ENCODE results near the gene C4orf50.

The C4orf50 gene

DNA sequence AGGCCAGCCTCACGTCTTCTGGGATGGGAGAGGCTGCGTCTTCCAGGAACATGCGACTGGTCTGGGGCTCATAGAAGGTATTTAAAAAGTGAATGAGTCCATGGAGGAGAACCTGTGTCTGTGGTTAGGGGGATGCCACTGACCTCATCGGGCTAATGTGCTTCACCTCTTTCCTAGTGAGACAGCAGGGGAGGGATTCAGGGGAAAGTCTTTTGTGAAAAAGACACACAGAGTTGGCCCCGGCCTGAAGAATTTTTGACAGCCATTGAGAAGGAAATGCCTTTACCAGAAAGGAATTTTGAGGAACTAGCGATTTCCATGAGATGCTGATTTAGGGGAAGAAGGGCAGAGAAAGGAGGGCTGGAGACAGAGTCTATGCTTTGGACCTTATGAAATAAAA is 11.0 kb upstream of the C4orf50 start:
- 64 to 65% methylated on average over 3 to 5 of the region's 6 CpGs for WGBS, 2 experiments (ENCODE audit: insufficient coverage in 2 of 2)
- Histone ChIP-seq H3K36me3 (ENCODE audit: control insufficient read depth, insufficient read depth, low read length) (no peaks in the 10 kb centered on the region), H3K4me3 (ENCODE audit: extremely low read depth, insufficient read depth, low read length, poor library complexity, severe bottlenecking) (no peak overlapping the region), H3K4me1 (ENCODE audit: control insufficient read depth, insufficient read depth, low read length, poor library complexity, severe bottlenecking) (peaks cover 8% of the 10 kb centered on the region), H3K9me3 (ENCODE audit: control insufficient read depth, low read length) (no peaks in the 10 kb centered on the region), H3K27ac (ENCODE audit: low read depth, low read length, severe bottlenecking) (no peak overlapping the region)

GRCh38 chr4:6028168-6028567 is 9.9 kb upstream of the C4orf50 start:
- WGBS, 2 experiments (ENCODE audit: insufficient coverage in 2 of 2): 91 to 95% methylated on average over 9 to 10 of the region's 10 CpGs
- no peak overlapping the region for H3K27ac ChIP-seq (ENCODE audit: low read depth, low read length, severe bottlenecking)
- H3K9me3 ChIP-seq (ENCODE audit: control insufficient read depth, low read length): no peaks in the 10 kb centered on the region
- no peaks in the 10 kb centered on the region for H3K36me3 ChIP-seq (ENCODE audit: control insufficient read depth, insufficient read depth, low read length)
- H3K4me1 ChIP-seq (ENCODE audit: control insufficient read depth, insufficient read depth, low read length, poor library complexity, severe bottlenecking): peaks cover 12% of the 10 kb centered on the region
- H3K4me3 ChIP-seq (ENCODE audit: extremely low read depth, insufficient read depth, low read length, poor library complexity, severe bottlenecking): no peak overlapping the region

DNA sequence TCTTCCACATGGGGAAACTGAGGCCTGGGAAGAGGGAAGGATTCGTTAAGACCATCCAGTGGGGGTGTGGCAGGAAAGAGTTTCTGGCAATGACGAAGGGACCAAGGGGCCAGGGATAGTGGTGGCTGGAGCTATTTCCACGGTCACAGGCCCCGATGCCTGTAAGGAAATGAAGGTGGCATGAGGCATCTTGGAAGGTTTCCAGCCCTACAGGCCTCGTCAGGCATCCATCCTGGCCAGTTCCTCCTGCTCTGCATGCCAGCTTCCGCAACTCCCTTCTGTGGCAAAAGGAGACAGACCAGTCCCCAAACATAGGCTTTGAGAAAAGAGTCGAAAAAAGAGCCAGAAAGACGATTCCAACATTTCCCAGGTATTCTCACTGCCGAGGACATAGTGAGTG is 9.2 kb upstream of the C4orf50 start:
- no peak overlapping the region for H3K4me3 ChIP-seq (ENCODE audit: extremely low read depth, insufficient read depth, low read length, poor library complexity, severe bottlenecking)
- H3K4me1 ChIP-seq (ENCODE audit: control insufficient read depth, insufficient read depth, low read length, poor library complexity, severe bottlenecking): peaks cover 12% of the 10 kb centered on the region
- H3K27ac ChIP-seq (ENCODE audit: low read depth, low read length, severe bottlenecking): no peak overlapping the region
- no peaks in the 10 kb centered on the region for H3K9me3 ChIP-seq (ENCODE audit: control insufficient read depth, low read length)
- H3K36me3 ChIP-seq (ENCODE audit: control insufficient read depth, insufficient read depth, low read length): no peaks in the 10 kb centered on the region
- 91 to 93% methylated on average over 8 of the region's 9 CpGs for WGBS, 2 experiments (ENCODE audit: insufficient coverage in 2 of 2)

DNA sequence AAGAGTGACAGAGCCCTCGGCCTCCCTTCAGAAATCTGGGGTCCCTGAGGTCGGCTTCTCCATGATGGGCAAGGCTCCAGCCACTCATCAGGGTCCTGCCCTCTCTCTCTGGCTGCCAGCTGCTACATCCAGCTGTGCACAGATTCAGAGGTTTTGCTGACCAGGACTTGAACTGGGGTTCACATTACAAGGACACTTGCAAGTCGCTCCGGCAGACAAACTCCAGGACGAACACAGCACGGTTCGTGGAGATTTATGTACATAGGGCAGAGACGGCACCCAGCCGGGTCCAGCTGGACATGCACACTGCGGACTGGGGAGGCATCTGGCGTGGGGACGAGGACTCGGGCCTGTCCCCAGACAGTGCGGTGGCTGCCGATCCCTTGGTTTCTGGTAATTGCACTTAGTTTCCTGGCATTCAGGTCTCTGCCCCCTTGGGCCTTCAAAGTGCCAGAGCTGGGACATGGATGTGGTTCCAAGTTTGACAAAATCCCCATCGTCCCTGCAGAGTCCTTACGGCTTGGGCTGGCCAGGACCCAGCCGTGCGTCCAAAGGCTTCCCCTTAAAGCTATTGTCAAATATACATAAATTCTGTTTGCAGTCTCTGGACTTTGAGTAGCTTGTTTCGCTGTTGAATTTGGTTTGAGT is 6.2 kb upstream of the C4orf50 start:
- H3K27ac ChIP-seq (ENCODE audit: low read depth, low read length, severe bottlenecking): no peak overlapping the region
- H3K4me1 ChIP-seq (ENCODE audit: control insufficient read depth, insufficient read depth, low read length, poor library complexity, severe bottlenecking): peaks cover 4% of the 10 kb centered on the region
- no peak overlapping the region for H3K4me3 ChIP-seq (ENCODE audit: extremely low read depth, insufficient read depth, low read length, poor library complexity, severe bottlenecking)
- 87 to 88% methylated on average over 15 to 17 of the region's 20 CpGs for WGBS, 2 experiments (ENCODE audit: insufficient coverage in 2 of 2)
- H3K9me3 ChIP-seq (ENCODE audit: control insufficient read depth, low read length): no peaks in the 10 kb centered on the region
- no peaks in the 10 kb centered on the region for H3K36me3 ChIP-seq (ENCODE audit: control insufficient read depth, insufficient read depth, low read length)

DNA sequence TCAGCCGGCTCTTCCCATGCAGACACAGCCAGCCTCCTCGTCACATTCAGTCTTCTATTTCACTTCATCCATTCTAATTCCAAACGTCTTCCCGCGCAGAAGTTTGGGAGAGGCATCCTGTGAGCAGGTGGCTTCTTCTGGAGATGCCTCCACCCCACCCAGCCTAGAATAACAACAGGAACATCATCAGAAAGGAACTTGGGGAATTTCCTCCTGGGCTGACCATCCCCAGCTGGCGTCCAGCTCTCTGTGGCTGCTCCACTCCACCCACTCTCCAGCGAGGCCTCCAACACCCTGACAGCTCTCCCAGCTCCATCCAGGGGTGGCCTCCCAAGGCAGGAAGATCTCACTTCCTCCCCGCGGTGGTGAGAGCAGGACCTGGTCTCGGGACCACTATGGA is 5.5 kb upstream of the C4orf50 start:
- no peaks in the 10 kb centered on the region for H3K9me3 ChIP-seq (ENCODE audit: control insufficient read depth, low read length)
- H3K4me1 ChIP-seq (ENCODE audit: control insufficient read depth, insufficient read depth, low read length, poor library complexity, severe bottlenecking): peaks cover 4% of the 10 kb centered on the region
- H3K4me3 ChIP-seq (ENCODE audit: extremely low read depth, insufficient read depth, low read length, poor library complexity, severe bottlenecking): no peak overlapping the region
- H3K27ac ChIP-seq (ENCODE audit: low read depth, low read length, severe bottlenecking): no peak overlapping the region
- 92 to 94% methylated on average over 9 to 10 of the region's 10 CpGs for WGBS, 2 experiments (ENCODE audit: insufficient coverage in 2 of 2)
- H3K36me3 ChIP-seq (ENCODE audit: control insufficient read depth, insufficient read depth, low read length): no peaks in the 10 kb centered on the region

DNA sequence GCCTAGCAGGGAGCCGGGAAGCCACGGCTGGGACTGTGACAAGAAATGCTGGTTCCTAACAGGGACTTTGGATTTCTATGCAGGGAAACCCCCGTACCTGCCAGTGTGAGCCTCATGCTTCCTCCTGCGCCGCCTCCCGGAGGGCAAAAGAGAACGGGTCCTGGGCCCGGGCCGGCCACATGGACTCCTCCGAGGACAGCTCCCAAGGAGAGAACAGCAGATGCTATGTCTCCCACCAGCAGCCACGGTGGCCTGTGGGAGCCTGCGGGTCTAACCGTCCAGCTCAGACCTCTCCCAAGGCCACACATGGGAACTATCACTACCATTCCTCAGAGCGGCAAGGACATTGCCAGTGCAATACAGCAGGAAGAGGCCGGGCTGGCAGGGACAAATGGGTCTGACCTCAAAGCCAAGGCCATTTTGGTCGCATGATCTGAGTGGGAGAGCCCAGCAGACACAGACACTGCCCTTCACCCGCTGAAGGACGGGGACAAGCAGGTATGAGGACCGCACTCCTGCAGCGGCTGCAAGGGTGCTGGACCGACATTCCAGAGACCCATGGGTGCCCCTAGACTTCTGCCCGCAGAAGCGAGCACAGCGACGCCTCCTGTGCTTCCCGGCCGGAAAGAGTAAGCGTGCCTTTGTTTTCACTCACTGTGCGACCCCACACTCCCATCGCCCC is 4.5 kb upstream of the C4orf50 start:
- H3K36me3 ChIP-seq (ENCODE audit: control insufficient read depth, insufficient read depth, low read length): no peaks in the 10 kb centered on the region
- H3K9me3 ChIP-seq (ENCODE audit: control insufficient read depth, low read length): no peaks in the 10 kb centered on the region
- no peak overlapping the region for H3K4me3 ChIP-seq (ENCODE audit: extremely low read depth, insufficient read depth, low read length, poor library complexity, severe bottlenecking)
- peaks cover 4% of the 10 kb centered on the region for H3K4me1 ChIP-seq (ENCODE audit: control insufficient read depth, insufficient read depth, low read length, poor library complexity, severe bottlenecking)
- H3K27ac ChIP-seq (ENCODE audit: low read depth, low read length, severe bottlenecking): no peak overlapping the region
- 87 to 89% methylated on average over 30 of the region's 30 CpGs for WGBS, 2 experiments (ENCODE audit: insufficient coverage in 2 of 2)

GRCh38 chr4:6021831-6022606 is 3.8 kb upstream of the C4orf50 start:
- Histone ChIP-seq H3K4me1 (ENCODE audit: control insufficient read depth, insufficient read depth, low read length, poor library complexity, severe bottlenecking) (peaks cover 4% of the 10 kb centered on the region), H3K4me3 (ENCODE audit: extremely low read depth, insufficient read depth, low read length, poor library complexity, severe bottlenecking) (no peak overlapping the region), H3K9me3 (ENCODE audit: control insufficient read depth, low read length) (no peaks in the 10 kb centered on the region), H3K36me3 (ENCODE audit: control insufficient read depth, insufficient read depth, low read length) (no peaks in the 10 kb centered on the region), H3K27ac (ENCODE audit: low read depth, low read length, severe bottlenecking) (no peak overlapping the region)
- 92 to 95% methylated on average over 12 to 16 of the region's 20 CpGs for WGBS, 2 experiments (ENCODE audit: insufficient coverage in 2 of 2)

DNA sequence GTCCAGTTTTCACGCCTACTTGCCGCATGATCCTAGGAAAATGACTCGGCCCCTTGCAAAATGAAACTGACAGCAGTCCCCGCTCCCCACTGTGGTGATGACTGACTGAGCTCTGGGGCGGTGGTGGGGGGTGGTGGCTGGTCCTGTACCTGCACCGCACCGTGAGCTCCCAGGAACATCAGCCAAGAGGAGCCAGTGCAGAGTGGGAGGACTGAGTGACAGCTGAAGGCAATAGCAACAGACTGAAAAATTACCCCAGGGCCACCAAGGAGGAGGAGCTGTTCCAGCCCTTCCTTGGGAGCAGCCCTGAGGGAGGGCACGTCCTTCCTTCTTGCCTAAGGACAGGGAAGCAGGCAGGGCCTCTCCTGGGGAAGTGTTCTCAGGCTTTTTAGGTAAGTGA is 2.4 kb upstream of the C4orf50 start:
- H3K27ac ChIP-seq (ENCODE audit: low read depth, low read length, severe bottlenecking): no peak overlapping the region
- H3K4me3 ChIP-seq (ENCODE audit: extremely low read depth, insufficient read depth, low read length, poor library complexity, severe bottlenecking): no peak overlapping the region
- WGBS, 2 experiments (ENCODE audit: insufficient coverage in 2 of 2): 75 to 79% methylated on average over 5 to 7 of the region's 8 CpGs
- H3K9me3 ChIP-seq (ENCODE audit: control insufficient read depth, low read length): no peaks in the 10 kb centered on the region
- H3K4me1 ChIP-seq (ENCODE audit: control insufficient read depth, insufficient read depth, low read length, poor library complexity, severe bottlenecking): peaks cover 4% of the 10 kb centered on the region
- H3K36me3 ChIP-seq (ENCODE audit: control insufficient read depth, insufficient read depth, low read length): no peaks in the 10 kb centered on the region

- no peak overlapping the region for H3K27ac ChIP-seq (ENCODE audit: low read depth, low read length, severe bottlenecking)
- peaks cover 4% of the 10 kb centered on the region for H3K4me1 ChIP-seq (ENCODE audit: control insufficient read depth, insufficient read depth, low read length, poor library complexity, severe bottlenecking)
- H3K4me3 ChIP-seq (ENCODE audit: extremely low read depth, insufficient read depth, low read length, poor library complexity, severe bottlenecking): no peak overlapping the region
- no peaks in the 10 kb centered on the region for H3K36me3 ChIP-seq (ENCODE audit: control insufficient read depth, insufficient read depth, low read length)
- 44 to 51% methylated on average over 14 to 16 of the region's 22 CpGs for WGBS, 2 experiments (ENCODE audit: insufficient coverage in 2 of 2)
- no peaks in the 10 kb centered on the region for H3K9me3 ChIP-seq (ENCODE audit: control insufficient read depth, low read length)
Observed at GRCh38 chr4:6019316-6020263, 1.4 kb upstream of the C4orf50 start.

DNA sequence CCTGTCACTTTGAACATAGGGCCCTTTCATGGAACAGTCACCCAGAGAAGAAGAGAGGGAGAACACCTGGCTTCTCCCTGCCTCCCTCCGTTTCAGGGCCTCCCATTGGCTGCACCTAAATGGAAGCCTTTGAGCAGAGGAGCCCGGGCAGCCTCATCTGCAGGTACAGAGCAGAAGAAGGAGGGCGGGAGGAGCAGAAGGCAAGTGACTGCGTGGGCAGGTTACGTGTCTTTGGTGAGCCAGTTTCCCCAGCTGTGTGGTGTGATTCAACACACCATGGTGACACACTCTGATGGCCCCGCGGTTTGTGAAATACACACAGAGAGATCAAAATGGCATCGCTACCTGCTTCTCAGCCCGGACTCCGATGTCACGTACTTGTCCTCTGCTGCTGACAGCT is 431 bp downstream of the C4orf50 start:
- Histone ChIP-seq H3K9me3 (ENCODE audit: control insufficient read depth, low read length) (no peaks in the 10 kb centered on the region), H3K27ac (ENCODE audit: low read depth, low read length, severe bottlenecking) (no peak overlapping the region), H3K36me3 (ENCODE audit: control insufficient read depth, insufficient read depth, low read length) (no peaks in the 10 kb centered on the region), H3K4me1 (ENCODE audit: control insufficient read depth, insufficient read depth, low read length, poor library complexity, severe bottlenecking) (no peaks in the 10 kb centered on the region), H3K4me3 (ENCODE audit: extremely low read depth, insufficient read depth, low read length, poor library complexity, severe bottlenecking) (no peak overlapping the region)
- WGBS, 2 experiments (ENCODE audit: insufficient coverage in 2 of 2): 93% methylated on average over 11 of the region's 11 CpGs

Data from mesodermal cell (in vitro differentiated cells).